HepG2 (cell line): Measurements from ENCODE around the gene BAIAP2L1. TPM values are rescaled to one million over a fixed set of nuclear protein-coding genes. Genes with fewer than 3 reads are reported as not detected.
A peak's percentile ranks its signal among the peaks of the same experiment; 100 is the strongest.

Experiments
- ATF7-NPFF ChIP-seq: sonication (generic); formaldehyde crosslinking; IDR thresholded peaks from 2 replicates; pipeline ENCODE4 v1.8.1; 2023; ENCODE audit warnings: mild to moderate bottlenecking, low read depth, missing genetic modification reagents, moderate library complexity
- BRF2 ChIP-seq: sonication (generic); formaldehyde crosslinking; IDR thresholded peaks from 2 replicates; pipeline ENCODE4 v1.8.1; 2022; ENCODE audit warnings: mild to moderate bottlenecking, missing genetic modification reagents
- CEBPZ ChIP-seq: IDR thresholded peaks from 2 replicates; pipeline ENCODE4 v1.6.1; 2012; ENCODE audit warnings: low read length, improper control_type of control experiment
- ERF ChIP-seq: IDR thresholded peaks from 2 replicates; pipeline ENCODE4 v1.6.1; 2018; ENCODE audit warnings: missing biosample characterization, missing genetic modification reagents
- ESRRA ChIP-seq: sonication (generic); formaldehyde crosslinking; IDR thresholded peaks from 2 replicates; pipeline ENCODE4 v1.5.1; 2020; ENCODE audit warnings: mild to moderate bottlenecking, low read depth, missing genetic modification reagents
- GABPB1 ChIP-seq: IDR thresholded peaks from 2 replicates; pipeline ENCODE4 v1.6.1; 2016; ENCODE audit warnings: mild to moderate bottlenecking, missing genetic modification reagents, moderate library complexity, missing compliant biosample characterization
- GPBP1L1 ChIP-seq: sonication (generic); formaldehyde crosslinking; IDR thresholded peaks from 2 replicates; pipeline ENCODE4 v1.5.0; 2020; ENCODE audit warnings: mild to moderate bottlenecking, missing genetic modification reagents
- GZF1 ChIP-seq: sonication (generic); formaldehyde crosslinking; IDR thresholded peaks from 2 replicates; pipeline ENCODE4 v1.5.1; 2020; ENCODE audit warnings: mild to moderate bottlenecking, missing genetic modification reagents
- HDAC1 ChIP-seq: sonication (generic); formaldehyde crosslinking; IDR thresholded peaks from 2 replicates; pipeline ENCODE4 v1.5.1; 2020; ENCODE audit warnings: mild to moderate bottlenecking, missing genetic modification reagents
- HNRNPK ChIP-seq: fragments of 200-400 bp; formaldehyde crosslinking; IDR thresholded peaks from 2 replicates; pipeline ENCODE4 v1.6.1; 2018; ENCODE audit warnings: low read length, low read depth, moderate library complexity, mild to moderate bottlenecking; ENCODE audit not compliant: poor library complexity, severe bottlenecking
- NR2C2 ChIP-seq: sonication (generic); formaldehyde crosslinking; IDR thresholded peaks from 2 replicates; pipeline ENCODE4 v1.4.0; 2020; ENCODE audit warnings: missing genetic modification reagents, mild to moderate bottlenecking, moderate library complexity, borderline replicate concordance
- RARA ChIP-seq: IDR thresholded peaks from 2 replicates; pipeline ENCODE4 v1.6.1; 2016; ENCODE audit warnings: missing genetic modification reagents, missing compliant biosample characterization
- SYNCRIP ChIP-seq: fragments of 200-400 bp; formaldehyde crosslinking; IDR thresholded peaks from 2 replicates; pipeline ENCODE4 v1.6.1; 2018; ENCODE audit warnings: mild to moderate bottlenecking, low read depth, low read length; ENCODE audit not compliant: insufficient read depth
- XRCC5 ChIP-seq: fragments of 200-400 bp; formaldehyde crosslinking; optimal IDR thresholded peaks from 2 replicates; pipeline ENCODE3; 2017; ENCODE audit warnings: mild to moderate bottlenecking, low read length
- ZEB1 ChIP-seq: IDR thresholded peaks from 2 replicates; pipeline ENCODE4 v1.6.1; 2012; ENCODE audit warnings: mild to moderate bottlenecking, low read depth, inconsistent platforms; ENCODE audit not compliant: insufficient replicate concordance
- ZNF615 ChIP-seq: sonication (generic); formaldehyde crosslinking; IDR thresholded peaks from 2 replicates; pipeline ENCODE4 v1.5.0; 2020; ENCODE audit warnings: mild to moderate bottlenecking, missing genetic modification reagents, borderline replicate concordance
- polyA plus RNA-seq, 8 experiments: library from polyadenylated mRNA; depleted of rRNA in 3 of 8; stranded (reverse) in 7 of 8; unstranded in 1 of 8; fragments of >200 nt; fragmentation: Illumina TruSeq in 4 of 8; extraction: Trizol in 4 of 8; gene quantifications; 2 replicates each; pipeline versions ENCODE4 v1.2.1 to v1.2.3, GENCODE V29; 2011 to 2016; ENCODE audit warnings: low read depth in 4 of 8, missing spikeins in 1 of 8, mixed read lengths in 1 of 8; ENCODE audit not compliant: insufficient read depth in 1 of 8
- total RNA-seq, 5 experiments: library from RNA; depleted of rRNA; stranded (reverse); fragments of >200 nt; fragmentation: Illumina TruSeq; extraction: Trizol; gene quantifications; 2 replicates each; pipeline ENCODE4 v1.2.3, GENCODE V29; 2016; ENCODE audit warnings: low read depth in 1 of 5
- TF ChIP-seq, protein P1 (sequence below): sonication (generic); formaldehyde crosslinking; IDR thresholded peaks from 2 replicates; pipeline ENCODE4 v1.5.0; 2020; ENCODE audit warnings: mild to moderate bottlenecking, missing genetic modification reagents
- TF ChIP-seq, protein P2 (sequence below): sonication (generic); formaldehyde crosslinking; IDR thresholded peaks from 2 replicates; pipeline ENCODE4 v1.4.0; 2020; ENCODE audit warnings: missing genetic modification reagents, mild to moderate bottlenecking, borderline replicate concordance

BAIAP2L1 gene
- total and polyA plus RNA-seq, 2 of the 13 experiments (the other 11 are each of a cell fraction or from before 2014, with no cell fraction given): 13.0 to 21.5 TPM

DNA sequence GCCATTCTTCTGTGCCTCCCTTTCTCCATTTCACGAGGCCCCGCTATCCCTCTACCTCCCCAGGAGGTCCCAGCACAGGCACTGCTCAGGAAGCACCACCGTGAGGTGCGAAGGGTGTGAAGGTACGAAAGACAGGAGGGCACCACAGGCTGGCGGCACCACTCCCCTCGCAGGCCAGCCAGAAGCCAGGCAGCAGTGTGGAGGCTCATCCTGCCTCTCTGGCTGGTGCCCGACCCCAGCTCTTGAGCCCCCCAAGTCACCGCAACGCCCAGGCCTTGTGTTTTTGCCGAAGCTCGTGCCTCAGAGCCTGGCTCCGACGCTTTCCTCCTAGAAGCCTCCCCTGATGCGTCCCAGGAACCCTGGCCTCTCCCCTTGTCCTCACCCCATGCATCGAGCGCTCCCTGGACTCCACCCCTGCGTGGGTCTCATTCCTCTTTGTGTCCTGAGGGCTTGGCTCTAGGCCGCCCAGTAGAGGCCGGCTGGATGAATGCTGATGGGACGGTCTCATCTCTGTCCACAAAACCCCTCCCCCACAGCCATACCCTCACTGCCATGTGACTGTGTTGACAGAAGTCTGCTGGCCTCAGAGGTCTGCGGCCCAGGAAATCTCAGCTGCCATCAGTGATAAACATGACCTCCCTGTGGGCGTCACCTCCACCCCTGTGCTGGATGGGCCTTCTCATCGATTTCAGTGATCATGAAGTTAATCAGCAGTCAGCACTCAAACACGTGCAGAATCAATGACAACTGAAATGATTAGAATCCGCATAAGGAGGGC is 100.1 kb downstream of the BAIAP2L1 start (continued):
- TF ChIP-seq RARA (CRISPR knock-in tag): peak; percentile 88
- no peak for TF ChIP-seq ATF7-NPFF
- TF ChIP-seq CEBPZ: no peak
- TF ChIP-seq GABPB1 (CRISPR knock-in tag): peak; percentile 50
- TF ChIP-seq BRF2 (CRISPR knock-in tag): no peak
- TF ChIP-seq HDAC1 (CRISPR knock-in tag): peak; percentile 96
- TF ChIP-seq NR2C2: peak; percentile 75
- TF ChIP-seq ESRRA (CRISPR knock-in tag): peak; percentile 23; the same call in 1 of the 2 replicates
- no peak for TF ChIP-seq GZF1 (CRISPR knock-in tag)
- TF ChIP-seq, protein P1, sequence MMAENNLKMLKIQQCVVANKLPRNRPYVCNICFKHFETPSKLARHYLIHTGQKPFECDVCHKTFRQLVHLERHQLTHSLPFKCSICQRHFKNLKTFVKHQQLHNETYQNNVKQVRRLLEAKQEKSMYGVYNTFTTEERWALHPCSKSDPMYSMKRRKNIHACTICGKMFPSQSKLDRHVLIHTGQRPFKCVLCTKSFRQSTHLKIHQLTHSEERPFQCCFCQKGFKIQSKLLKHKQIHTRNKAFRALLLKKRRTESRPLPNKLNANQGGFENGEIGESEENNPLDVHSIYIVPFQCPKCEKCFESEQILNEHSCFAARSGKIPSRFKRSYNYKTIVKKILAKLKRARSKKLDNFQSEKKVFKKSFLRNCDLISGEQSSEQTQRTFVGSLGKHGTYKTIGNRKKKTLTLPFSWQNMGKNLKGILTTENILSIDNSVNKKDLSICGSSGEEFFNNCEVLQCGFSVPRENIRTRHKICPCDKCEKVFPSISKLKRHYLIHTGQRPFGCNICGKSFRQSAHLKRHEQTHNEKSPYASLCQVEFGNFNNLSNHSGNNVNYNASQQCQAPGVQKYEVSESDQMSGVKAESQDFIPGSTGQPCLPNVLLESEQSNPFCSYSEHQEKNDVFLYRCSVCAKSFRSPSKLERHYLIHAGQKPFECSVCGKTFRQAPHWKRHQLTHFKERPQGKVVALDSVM (CRISPR knock-in tag): peak; percentile 67; the same call in 1 of the 2 replicates
- TF ChIP-seq, protein P2, sequence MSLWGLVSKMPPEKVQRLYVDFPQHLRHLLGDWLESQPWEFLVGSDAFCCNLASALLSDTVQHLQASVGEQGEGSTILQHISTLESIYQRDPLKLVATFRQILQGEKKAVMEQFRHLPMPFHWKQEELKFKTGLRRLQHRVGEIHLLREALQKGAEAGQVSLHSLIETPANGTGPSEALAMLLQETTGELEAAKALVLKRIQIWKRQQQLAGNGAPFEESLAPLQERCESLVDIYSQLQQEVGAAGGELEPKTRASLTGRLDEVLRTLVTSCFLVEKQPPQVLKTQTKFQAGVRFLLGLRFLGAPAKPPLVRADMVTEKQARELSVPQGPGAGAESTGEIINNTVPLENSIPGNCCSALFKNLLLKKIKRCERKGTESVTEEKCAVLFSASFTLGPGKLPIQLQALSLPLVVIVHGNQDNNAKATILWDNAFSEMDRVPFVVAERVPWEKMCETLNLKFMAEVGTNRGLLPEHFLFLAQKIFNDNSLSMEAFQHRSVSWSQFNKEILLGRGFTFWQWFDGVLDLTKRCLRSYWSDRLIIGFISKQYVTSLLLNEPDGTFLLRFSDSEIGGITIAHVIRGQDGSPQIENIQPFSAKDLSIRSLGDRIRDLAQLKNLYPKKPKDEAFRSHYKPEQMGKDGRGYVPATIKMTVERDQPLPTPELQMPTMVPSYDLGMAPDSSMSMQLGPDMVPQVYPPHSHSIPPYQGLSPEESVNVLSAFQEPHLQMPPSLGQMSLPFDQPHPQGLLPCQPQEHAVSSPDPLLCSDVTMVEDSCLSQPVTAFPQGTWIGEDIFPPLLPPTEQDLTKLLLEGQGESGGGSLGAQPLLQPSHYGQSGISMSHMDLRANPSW (CRISPR knock-in tag): no peak
- TF ChIP-seq ZNF615 (CRISPR knock-in tag): no peak
- TF ChIP-seq GPBP1L1 (CRISPR knock-in tag): no peak
- no peak for TF ChIP-seq HNRNPK
- TF ChIP-seq ERF: peak; percentile 59
- TF ChIP-seq XRCC5: no peak
- TF ChIP-seq ZEB1: no peak
- no peak for TF ChIP-seq SYNCRIP
